ENCODE data around the gene GFY. TPM values are rescaled to one million over a fixed set of nuclear protein-coding genes. Genes with fewer than 3 reads are reported as not detected.
"Not testable (repeated sequence)": the region's sequence is repeated elsewhere in the genome, so short reads cannot be mapped to it uniquely, and the experiment has no call there.

Gene GFY
- total RNA-seq, 2 experiments from 2014 or later, result not detected

GRCh38 chr19:49469828-49470614 is 44.8 kb downstream of the GFY start:
- H3K36me3 Mint-ChIP-seq (ENCODE audit: low read depth), result peaks cover 15% of the 10 kb centered on the region
- peaks cover 55% of the 10 kb centered on the region for H3K4me1 Mint-ChIP-seq
- H3K9me3 Mint-ChIP-seq, result no peaks in the 10 kb centered on the region
- H3K27ac Mint-ChIP-seq, result peak overlapping the region; percentile 100
- H3K27me3 Mint-ChIP-seq, result no peaks in the 10 kb centered on the region
- POLR2A ChIA-PET, result interaction anchor here (0.8 to 10.7 kb wide), 23 partner anchors 10 to 206 kb away, joined by 3 to 192 read pairs (median 4); partner anchors contain the start of genes ALDH16A1, CD37, PIH1D1 and PRMT1
- peak overlapping the region; percentile 59 for H3K4me3 Mint-ChIP-seq
- CTCF ChIA-PET, result interaction anchor here (0.7 to 5.9 kb wide), 21 partner anchors 15 to 591 kb away, joined by 3 to 159 read pairs (median 4); partner anchors contain the start of genes ALDH16A1, CD37, GYS1 and PIH1D1
- DNase-seq, result peak; percentile 91

- Mint-ChIP-seq H3K27ac (peak overlapping the region; percentile 100), H3K36me3 (ENCODE audit: low read depth) (peaks cover 17% of the 10 kb centered on the region), H3K9me3 (no peaks in the 10 kb centered on the region), H3K4me3 (peak overlapping the region; percentile 59), H3K4me1 (peaks cover 57% of the 10 kb centered on the region), H3K27me3 (no peaks in the 10 kb centered on the region)
- CTCF ChIA-PET, result interaction anchor here (0.6 to 5.9 kb wide), 20 partner anchors 16 to 591 kb away, joined by 3 to 159 read pairs (median 4); partner anchors contain the start of genes ALDH16A1, CD37, GYS1 and PIH1D1
- POLR2A ChIA-PET, result interaction anchor here (0.8 to 10.7 kb wide), 17 partner anchors 11 to 206 kb away, joined by 3 to 192 read pairs (median 4); partner anchors contain the start of genes ALDH16A1, PIH1D1 and RPL13A
- no peak for DNase-seq
Observed at GRCh38 chr19:49470615-49470978, 45.4 kb downstream of the GFY start.

- peaks cover 68% of the 10 kb centered on the region for H3K4me1 Mint-ChIP-seq
- H3K4me3 Mint-ChIP-seq, result peak overlapping the region; percentile 97
- no peak for DNase-seq
- no peaks in the 10 kb centered on the region for H3K27me3 Mint-ChIP-seq
- peak overlapping the region; percentile 92 for H3K27ac Mint-ChIP-seq
- peaks cover 27% of the 10 kb centered on the region for H3K36me3 Mint-ChIP-seq (ENCODE audit: low read depth)
- POLR2A ChIA-PET, result interaction anchor here (0.6 to 10.7 kb wide), 13 partner anchors 10 to 204 kb away, joined by 3 to 192 read pairs (median 6); partner anchors contain the start of genes ALDH16A1, PIH1D1, PRMT1 and RPL13A
- H3K9me3 Mint-ChIP-seq, result no peaks in the 10 kb centered on the region
- CTCF ChIA-PET, result interaction anchor here (0.6 to 5.9 kb wide), 20 partner anchors 15 to 203 kb away, joined by 3 to 159 read pairs (median 4); partner anchors contain the start of genes ALDH16A1, PIH1D1, PRMT1 and RPL13A
Observed at GRCh38 chr19:49472936-49473335, 47.7 kb downstream of the GFY start.

- peaks cover 27% of the 10 kb centered on the region for H3K36me3 Mint-ChIP-seq (ENCODE audit: low read depth)
- peak overlapping the region; percentile 97 for H3K4me3 Mint-ChIP-seq
- DNase-seq, H3K27me3 Mint-ChIP-seq, H3K9me3 Mint-ChIP-seq: not testable (repeated sequence)
- peaks cover 62% of the 10 kb centered on the region for H3K4me1 Mint-ChIP-seq
- peak overlapping the region; percentile 92 for H3K27ac Mint-ChIP-seq
- CTCF ChIA-PET, result interaction anchor here (0.6 to 5.9 kb wide), 20 partner anchors 15 to 376 kb away, joined by 3 to 159 read pairs (median 4); partner anchors contain the start of genes ALDH16A1, PIH1D1, PRMT1 and RPL13A
- POLR2A ChIA-PET, result interaction anchor here (0.6 to 10.7 kb wide), 13 partner anchors 9 to 203 kb away, joined by 3 to 192 read pairs (median 6); partner anchors contain the start of genes ALDH16A1, PIH1D1, PRMT1 and RPL13A
Observed at GRCh38 chr19:49473501-49473867, 48.3 kb downstream of the GFY start.

GRCh38 chr19:49473868-49474541 is 48.8 kb downstream of the GFY start, which contains the start of gene FLT3LG:
Gene FLT3LG, plus strand, starts transcription at chr19:49474215. Its CDS starts 425 bp downstream, at chr19:49474640.
- POLR2A ChIA-PET, result interaction anchor here (0.9 to 10.7 kb wide), 11 partner anchors 14 to 203 kb away, joined by 3 to 192 read pairs (median 6); partner anchors contain the start of genes ALDH16A1, PIH1D1, PRMT1 and RPL13A
- CTCF ChIA-PET, result interaction anchor here (0.6 to 5.9 kb wide), 20 partner anchors 14 to 376 kb away, joined by 3 to 159 read pairs (median 4); partner anchors contain the start of genes ALDH16A1, PIH1D1, PRMT1 and RPL13A
- H3K27ac Mint-ChIP-seq, result peak within 1 kb of the TSS; percentile 92
- H3K36me3 Mint-ChIP-seq (ENCODE audit: low read depth), result peaks cover 26% of the 10 kb centered on the region
- H3K4me3 Mint-ChIP-seq, result peak within 1 kb of the TSS; percentile 97
- H3K9me3 Mint-ChIP-seq, result no peaks in the 10 kb centered on the region
- no peaks in the 10 kb centered on the region for H3K27me3 Mint-ChIP-seq
- DNase-seq, result peak; percentile 94
- H3K4me1 Mint-ChIP-seq, result peaks cover 60% of the 10 kb centered on the region

- H3K36me3 Mint-ChIP-seq (ENCODE audit: low read depth), result peaks cover 25% of the 10 kb centered on the region
- no peak for DNase-seq
- H3K4me3 Mint-ChIP-seq, result peak overlapping the region; percentile 97
- no peaks in the 10 kb centered on the region for H3K27me3 Mint-ChIP-seq
- CTCF ChIA-PET, result interaction anchor here (2.1 to 5.9 kb wide), 3 partner anchors 20 to 72 kb away, joined by 13 to 159 read pairs (median 16); partner anchors contain the start of genes ALDH16A1 and PIH1D1
- H3K9me3 Mint-ChIP-seq, result no peaks in the 10 kb centered on the region
- peaks cover 57% of the 10 kb centered on the region for H3K4me1 Mint-ChIP-seq
- POLR2A ChIA-PET, result interaction anchor here (1.0 to 10.7 kb wide), 12 partner anchors 10 to 202 kb away, joined by 3 to 192 read pairs (median 12); partner anchors contain the start of genes ALDH16A1, PIH1D1, PRMT1 and RPL13A
- peak overlapping the region; percentile 92 for H3K27ac Mint-ChIP-seq
Observed at GRCh38 chr19:49474542-49474924, 49.3 kb downstream of the GFY start.

- DNase-seq, result no peak
- no peaks in the 10 kb centered on the region for H3K27me3 Mint-ChIP-seq
- ChIA-PET CTCF (interaction anchor here (0.5 to 2.3 kb wide), 26 partner anchors 10 to 476 kb away, joined by 3 to 16 read pairs (median 4); partner anchors contain the start of genes ALDH16A1, PIH1D1, RPL13A and RPS11), POLR2A (interaction anchor here (1.0 to 4.8 kb wide), 11 partner anchors 10 to 165 kb away, joined by 3 to 68 read pairs (median 5); partner anchors contain the start of genes ALDH16A1, NOSIP, PIH1D1 and RPL13A)
- H3K4me3 Mint-ChIP-seq, result peak overlapping the region; percentile 97
- H3K9me3 Mint-ChIP-seq, result no peaks in the 10 kb centered on the region
- peak overlapping the region; percentile 92 for H3K27ac Mint-ChIP-seq
- peaks cover 32% of the 10 kb centered on the region for H3K36me3 Mint-ChIP-seq (ENCODE audit: low read depth)
- H3K4me1 Mint-ChIP-seq, result peaks cover 53% of the 10 kb centered on the region
Observed at GRCh38 chr19:49475191-49475917, 50.2 kb downstream of the GFY start.

- Mint-ChIP-seq H3K27me3 (no peaks in the 10 kb centered on the region), H3K9me3 (no peaks in the 10 kb centered on the region), H3K36me3 (ENCODE audit: low read depth) (peaks cover 36% of the 10 kb centered on the region), H3K4me1 (peaks cover 49% of the 10 kb centered on the region), H3K4me3 (peak overlapping the region; percentile 97), H3K27ac (peak overlapping the region; percentile 92)
- CTCF ChIA-PET, result interaction anchor here (0.6 to 2.3 kb wide), 30 partner anchors 9 to 476 kb away, joined by 3 to 16 read pairs (median 4); partner anchors contain the start of genes ALDH16A1, PIH1D1, RPL13A and RPS11
- peak; percentile 83 for DNase-seq
- POLR2A ChIA-PET, result interaction anchor here (1.0 to 4.8 kb wide), 11 partner anchors 9 to 164 kb away, joined by 3 to 68 read pairs (median 5); partner anchors contain the start of genes ALDH16A1, NOSIP, PIH1D1 and RPL13A
Observed at GRCh38 chr19:49475995-49476880, 51.0 kb downstream of the GFY start.
